NCI-H1694 treated with DMSO at 0.1 percent for 48 hours (cell line): Measurements from ENCODE around the gene DPYD.

ENCODE experiments used
- DNase-seq: peaks from one replicate; lab custom pipeline; 2025; lab: John Stamatoyannopoulos, UW

Gene DPYD

DNA sequence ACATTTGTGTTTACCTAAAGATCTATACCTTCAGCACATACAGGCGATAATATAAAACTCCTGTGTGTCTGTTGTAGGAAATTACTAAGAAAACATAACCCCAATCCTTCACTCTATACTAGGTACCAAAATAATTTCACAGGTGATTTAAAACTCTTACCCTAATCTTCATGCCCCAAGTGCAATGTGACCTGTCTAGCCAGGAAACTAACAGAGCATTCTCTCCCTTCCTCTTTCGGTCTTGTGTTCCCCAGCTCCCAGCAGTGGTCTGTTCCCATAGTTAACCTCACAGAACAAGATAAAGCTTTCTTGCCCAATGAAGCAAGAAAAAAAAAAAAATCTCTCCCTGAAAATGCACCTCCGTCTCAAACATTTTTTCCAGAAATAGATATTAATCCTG lies 493.5 kb downstream of the DPYD start:
- DNase-seq, result no peak

DNA sequence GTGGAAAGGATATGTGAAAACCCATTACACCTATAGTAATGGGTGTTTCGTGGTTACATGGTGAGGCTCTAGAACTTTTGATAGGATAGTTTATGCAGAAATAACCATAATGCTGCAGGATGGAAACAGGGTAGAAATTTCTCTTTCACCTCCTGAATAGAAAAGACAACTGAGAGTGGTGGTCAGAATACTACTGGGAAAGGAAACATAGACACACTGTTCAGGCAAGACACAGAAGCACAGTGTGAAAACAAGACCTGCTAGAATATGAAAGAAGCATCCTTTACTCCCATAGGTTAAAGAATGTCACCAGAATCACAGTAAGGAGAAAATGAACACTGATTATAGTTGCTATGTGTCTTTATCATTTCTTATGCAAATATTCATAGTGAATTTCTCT lies 496.6 kb downstream of the DPYD start:
- DNase-seq, result no peak

DNA sequence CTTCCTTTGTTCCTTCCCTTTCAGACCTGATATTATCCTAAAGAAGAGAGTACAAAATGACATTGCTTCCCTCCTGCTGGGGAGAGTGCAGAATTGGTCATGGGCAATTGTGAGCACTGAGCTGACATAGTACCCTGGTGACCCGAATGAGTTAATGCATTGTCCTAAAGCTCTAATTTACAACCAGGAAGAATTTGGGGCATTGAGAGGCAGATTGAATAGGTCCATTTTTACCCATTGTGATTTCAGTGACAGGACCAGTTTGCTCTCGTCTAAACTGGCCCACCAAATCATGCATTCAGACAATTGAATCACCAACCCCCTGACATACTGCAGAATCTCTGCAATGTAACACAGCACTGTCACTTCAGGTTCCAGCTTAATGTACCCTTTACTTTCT lies 497.4 kb downstream of the DPYD start:
- no peak for DNase-seq

DNA sequence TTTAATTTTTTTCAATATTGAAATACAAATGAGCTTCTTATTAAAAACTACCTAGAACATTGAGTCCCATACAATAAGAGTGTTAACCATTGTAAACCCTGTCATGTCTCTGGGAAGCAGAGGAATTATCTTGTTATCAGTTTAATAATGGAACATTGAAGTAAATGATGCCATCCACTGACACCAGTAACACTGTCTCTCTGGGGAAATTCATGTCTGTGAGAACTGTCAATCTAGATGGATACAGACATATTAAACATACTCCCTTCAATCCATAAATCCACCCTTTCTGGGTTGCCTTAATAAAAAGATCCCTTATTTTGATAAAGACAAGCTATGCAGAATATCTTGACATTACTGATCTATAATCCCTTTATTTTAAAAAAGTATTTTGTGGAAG lies 503.2 kb downstream of the DPYD start:
- DNase-seq, result no peak

DNA sequence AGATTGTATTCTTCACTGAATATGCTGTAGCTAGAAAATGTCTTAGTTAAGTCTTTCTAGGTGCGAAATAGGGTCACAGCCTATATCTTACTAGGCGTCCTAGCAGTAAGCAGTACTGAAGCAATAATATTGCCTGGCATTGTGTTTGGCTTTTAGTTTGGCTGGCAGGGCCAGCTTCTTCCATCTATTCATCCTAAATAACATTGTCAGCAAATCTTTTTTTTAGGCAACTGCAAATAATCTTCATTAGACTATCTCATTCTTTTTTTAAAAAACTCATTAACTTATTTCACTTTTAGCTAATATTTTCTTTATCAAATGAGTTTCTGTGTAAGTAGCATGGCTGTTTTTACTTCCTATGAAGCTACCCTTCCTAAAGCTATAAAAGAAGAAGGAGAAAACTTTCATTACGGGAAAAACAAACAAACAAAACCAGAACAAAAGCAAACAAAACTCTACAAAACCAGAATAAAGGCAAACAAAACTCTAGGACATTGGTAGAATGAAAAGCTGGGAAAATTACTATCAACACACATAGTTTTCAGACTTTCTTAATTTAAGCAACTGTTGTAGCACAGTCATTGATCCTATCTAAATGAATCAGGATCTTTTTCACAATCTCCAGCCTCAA lies 506.0 kb downstream of the DPYD start:
- no peak for DNase-seq

DNA sequence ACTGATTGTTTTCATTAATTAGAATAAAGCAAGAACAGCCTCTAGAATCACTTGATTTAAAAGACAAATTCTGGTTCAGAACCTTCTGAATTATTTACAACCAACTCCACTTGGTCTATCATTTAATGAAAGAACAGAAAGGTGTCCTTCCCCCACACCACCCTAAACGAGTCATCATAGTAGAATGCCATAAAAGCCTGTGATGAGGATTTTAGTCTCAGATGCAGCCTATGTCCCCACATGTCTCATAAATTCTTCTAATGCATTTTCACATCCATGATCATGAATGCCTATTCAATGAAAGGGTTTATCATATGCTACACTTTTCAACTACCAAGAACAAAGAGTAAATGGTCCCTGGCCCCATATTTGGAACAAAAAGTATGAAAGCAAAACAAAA lies 508.1 kb downstream of the DPYD start:
- DNase-seq, result no peak

DNA sequence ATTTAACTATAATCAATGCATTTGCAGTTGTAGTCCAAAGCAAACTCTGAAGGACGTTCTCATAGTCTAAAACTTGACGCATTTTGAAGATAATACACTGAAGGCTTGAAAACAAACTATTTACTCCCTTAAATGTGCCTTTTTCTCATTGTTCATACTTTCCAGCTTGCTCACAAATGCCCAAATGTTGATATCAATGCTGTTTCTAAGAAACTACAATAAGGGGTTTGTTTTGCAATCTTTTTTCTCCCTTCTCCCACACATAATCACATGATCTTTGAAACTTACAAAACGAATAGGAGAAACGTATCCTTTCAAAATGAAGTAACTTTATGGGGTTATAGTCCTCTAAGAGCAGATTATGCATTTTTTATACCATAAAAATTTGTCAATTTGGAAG lies 508.7 kb downstream of the DPYD start:
- no peak for DNase-seq

DNA sequence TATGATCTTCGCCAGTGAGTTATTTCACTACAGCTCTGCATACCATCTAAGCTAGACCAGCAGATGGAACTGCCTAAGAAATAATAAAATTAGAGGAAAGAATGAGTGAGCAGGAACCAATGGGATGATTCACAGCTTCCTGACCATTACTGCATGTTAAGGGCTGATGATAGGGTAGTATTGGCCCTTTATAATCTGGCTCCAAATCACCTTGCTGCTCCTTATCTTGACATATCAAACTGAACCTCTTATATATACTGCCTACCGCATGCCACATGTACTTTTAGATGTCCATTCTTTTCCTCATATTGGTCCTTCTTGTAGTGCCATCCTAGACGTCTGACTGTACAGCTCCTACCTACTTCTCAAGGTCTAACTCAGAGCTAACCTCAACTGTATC lies 524.4 kb downstream of the DPYD start:
- no peak for DNase-seq

DNA sequence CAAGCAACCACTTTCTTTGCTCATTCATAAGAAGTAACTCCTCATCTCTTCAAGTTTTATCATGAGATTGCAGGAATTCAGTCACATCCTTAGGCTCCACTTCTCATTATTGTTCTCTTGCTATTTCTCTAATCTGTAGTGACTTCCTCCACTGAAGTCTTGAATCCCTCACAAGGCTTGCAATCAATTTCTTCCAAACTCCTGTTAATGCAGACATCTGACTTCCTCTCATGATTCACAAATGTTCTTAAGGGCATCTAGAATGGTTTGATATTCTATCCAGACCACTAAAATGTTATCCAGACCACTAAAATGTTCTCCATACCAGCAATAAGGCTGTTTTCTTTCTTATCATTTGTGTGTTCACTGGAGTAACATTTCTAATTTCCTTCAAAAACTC lies 528.1 kb downstream of the DPYD start:
- DNase-seq, result no peak

DNA sequence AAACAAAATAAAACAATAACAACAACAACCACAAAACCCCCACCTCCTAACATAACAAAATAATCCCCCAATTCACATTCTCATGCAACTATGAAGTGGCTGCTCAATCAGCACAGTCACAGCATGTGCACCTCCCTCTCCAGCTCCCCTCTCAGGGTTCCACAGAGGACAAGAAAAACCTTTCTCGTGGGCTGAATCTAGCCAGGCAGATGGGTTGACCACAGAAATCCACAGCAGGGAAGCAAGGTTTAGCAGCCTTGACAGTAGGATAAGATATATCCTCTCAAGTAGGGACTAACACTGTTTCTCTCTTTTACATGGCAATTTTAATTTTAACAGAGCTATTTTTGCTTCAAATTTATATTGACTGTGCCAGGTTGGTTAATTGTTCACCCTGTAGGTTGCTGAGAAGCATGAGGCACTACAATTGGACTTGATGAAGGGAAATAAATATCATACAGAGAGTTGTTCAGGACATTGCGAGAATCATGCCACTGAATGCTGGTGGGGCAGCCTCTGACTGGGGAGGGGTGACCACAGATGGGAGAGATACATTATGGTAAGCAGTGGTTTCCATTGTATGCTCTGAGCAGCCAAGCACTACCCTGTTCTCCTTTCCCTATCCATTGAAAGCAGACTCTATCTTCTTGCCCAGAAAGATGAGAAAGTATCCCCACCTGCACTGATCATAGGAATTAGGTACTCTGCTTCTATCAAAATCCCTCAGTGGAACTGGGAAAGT lies 535.1 kb downstream of the DPYD start:
- no peak for DNase-seq

DNA sequence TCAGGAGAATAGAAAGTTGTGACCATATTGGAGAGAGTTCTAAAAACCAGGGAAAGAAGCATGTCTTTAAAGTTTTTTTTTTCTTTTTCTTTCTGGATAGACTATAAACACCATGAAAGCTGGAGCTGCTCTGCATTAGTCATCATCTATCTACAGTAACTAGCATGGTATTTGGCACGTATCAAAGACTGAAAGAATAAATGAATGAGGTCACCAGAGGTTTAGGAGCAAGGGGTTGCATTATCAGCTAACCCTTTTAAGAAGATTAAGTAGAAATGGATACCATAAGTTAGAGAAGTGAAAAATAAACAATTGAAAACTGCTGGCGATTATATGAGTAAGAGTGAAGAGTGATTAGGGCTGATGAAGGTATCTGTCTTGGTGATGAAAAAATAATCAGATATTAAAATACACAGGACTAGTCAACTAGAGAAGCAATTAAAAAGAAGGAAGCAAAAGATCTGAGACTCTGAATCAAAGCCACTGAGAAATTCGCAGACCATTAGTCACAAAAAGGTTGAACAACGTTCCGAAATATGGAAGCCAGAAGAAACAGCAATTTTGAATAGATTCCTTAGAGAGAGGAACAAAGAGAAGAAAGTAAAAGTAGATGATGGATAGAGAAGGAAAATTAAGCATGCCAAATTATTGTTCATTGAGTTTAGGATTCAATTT lies 536.4 kb downstream of the DPYD start:
- no peak for DNase-seq

DNA sequence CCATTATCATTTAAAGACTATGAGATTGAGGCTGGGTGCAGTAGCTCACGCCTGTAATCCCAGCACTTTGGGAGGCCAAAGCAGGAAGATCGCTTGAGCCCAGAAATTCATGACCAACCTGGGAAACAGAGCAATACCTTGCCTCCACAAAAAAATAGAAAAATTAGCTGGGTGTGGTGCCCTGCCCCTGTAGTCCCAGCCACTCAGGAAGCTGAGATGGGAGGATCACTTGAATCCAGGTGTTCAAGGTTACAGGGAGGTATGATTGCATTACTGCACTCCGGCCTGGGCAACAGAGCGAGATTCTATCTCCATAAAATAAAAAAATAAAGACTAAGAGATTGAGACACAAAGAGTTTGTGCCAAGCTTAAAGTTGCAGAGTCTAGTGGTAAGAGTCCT lies 537.0 kb downstream of the DPYD start:
- no peak for DNase-seq

DNA sequence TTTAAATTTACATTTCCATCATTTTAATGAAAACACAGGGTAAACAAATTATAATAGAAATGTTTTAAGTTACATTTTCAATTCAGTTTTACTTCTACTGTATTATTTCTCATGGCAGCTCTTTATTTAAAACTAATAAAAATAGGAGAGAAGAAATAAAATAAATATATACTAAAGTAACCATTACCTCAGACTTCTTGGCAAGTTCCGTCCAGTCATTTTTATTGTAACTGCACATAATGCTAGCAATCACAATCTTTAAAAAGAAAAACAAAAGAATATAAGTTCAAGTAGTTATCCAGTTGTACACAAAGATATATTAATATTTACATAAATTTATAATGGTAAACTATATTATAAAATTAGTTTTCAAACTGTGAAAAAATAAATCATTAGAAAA lies 538.6 kb downstream of the DPYD start:
- no peak for DNase-seq

DNA sequence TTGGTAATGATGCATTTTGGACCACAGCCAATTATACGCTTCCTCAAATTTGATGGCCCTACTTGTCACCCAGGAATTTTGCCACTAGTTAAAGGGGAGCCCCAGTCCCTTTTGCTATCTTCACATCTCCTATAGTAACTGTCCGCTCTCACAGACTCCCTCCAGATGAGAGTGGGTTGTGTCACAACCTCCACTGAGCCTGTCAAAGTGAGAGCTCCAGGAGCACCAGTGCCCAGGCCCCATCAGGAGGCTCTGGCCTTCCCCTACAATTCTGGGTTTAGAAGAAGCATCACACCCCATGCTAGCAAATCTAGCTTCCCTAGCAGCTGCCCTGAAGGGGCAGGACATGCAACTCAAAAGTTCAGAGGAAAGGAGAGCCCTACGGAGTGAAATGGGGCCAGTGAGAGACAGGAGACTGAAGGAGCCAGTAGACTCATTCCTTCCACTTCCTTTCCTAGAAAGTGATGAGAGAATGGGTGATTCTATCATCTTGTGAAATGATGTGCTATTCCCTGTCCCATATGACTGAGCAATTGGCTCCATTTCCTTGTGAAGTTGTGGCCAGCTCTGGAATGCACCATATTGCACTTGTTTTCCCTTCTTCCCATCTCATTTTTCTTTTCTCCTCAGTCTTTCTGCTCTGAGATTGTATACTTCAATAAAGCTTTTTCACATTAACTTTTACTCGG lies 541.3 kb downstream of the DPYD start:
- no peak for DNase-seq

DNA sequence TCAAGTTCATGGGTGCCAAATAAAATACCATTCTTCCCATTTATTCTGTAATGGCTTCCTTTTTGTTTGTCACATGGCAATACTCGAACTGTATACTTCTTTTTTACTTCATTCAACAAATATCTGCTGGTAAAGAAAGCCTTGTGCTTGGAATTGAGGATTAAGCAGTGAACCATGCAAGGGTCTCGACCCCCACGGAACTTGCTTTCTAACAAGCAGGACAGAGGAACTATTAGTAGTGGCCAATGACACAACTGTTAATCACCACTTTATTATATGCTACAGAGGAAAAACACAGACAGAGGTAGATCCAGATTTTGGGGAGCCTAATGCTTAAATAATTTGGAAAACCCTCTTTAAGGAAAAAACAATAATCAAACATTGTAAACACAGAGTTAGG lies 542.2 kb downstream of the DPYD start:
- no peak for DNase-seq

DNA sequence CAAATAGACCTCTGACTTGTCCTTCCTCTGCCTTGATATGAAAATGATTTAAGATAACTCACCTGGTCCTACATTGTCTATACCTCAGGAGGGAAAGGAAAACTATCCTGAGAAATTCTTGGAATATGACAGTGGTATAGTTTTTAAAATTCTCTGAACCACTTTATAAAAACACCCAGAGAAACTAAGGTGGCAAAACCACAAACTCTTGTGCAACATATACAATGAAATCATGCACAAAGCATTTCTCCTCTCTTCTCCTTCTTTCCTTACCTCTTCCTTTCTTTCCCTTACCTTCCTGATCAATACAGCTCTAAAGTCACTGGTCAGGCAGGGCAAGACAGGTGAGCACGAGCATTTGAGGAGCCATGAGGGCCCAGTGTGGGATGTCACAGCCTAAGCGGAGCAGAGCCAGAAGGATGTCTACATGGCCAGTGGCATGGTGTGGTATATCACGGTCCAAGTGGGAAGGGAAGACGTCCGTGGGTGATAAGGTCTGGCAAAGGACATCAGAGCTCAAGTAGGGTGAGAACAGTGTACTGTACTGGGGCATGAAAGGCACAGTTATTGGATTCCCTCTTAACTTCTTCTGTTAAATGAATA lies 543.3 kb downstream of the DPYD start:
- no peak for DNase-seq

DNA sequence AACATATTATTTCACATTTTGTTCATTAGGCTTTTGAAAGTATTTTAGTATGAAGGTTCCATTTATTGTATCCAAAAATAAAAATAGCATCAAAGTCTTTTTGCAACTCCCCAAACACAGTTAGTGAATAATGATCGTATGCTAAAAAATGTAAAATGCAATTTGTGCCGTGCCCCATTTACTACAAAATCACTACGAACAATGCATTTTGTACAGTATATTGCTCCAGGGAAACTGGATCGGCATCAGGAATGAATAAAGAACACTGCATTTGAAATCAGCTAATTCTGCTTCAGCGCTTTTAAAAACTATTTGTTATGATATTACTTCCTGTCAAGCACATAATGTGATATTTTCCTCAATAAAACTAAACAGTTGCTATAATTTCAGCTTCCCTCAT lies 547.8 kb downstream of the DPYD start:
- DNase-seq, result no peak

DNA sequence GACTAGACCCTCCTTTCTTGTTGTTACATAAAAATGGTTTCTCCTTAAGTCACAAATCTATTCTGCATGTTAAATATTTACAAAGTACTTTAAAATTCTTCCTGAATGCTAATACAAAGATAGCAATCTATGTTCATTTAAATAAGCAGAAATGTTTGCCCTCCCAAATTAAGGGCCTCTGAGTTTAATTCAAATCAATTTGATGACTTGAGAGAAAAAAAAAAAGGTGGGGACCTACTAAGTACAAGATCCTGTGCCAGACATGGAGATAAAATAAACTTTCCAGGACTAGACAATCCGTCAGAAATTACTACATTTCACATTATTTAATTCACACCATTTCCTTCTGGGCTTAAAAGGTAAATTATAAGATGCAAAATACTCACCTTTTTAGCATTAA lies 548.3 kb downstream of the DPYD start:
- DNase-seq, result no peak

DNA sequence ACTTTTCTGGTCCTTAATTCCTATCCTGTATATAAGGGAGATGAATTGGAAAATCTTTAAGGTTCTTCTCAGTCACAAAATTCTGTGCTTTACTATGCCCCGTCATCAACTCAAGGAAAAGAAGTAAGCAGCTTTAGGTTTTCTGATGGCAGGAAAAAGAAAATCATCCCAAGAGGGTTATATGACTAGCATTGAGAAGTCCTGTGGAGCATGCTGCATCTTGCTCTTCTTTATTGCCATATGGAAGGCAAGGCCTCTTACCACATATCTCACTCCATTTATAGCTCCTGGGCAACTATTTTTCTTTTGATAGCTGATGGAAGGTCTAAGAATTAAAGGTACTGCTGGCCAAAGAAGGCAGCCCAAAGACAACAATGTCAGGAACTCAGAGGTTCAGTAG lies 552.5 kb downstream of the DPYD start:
- DNase-seq, result no peak

DNA sequence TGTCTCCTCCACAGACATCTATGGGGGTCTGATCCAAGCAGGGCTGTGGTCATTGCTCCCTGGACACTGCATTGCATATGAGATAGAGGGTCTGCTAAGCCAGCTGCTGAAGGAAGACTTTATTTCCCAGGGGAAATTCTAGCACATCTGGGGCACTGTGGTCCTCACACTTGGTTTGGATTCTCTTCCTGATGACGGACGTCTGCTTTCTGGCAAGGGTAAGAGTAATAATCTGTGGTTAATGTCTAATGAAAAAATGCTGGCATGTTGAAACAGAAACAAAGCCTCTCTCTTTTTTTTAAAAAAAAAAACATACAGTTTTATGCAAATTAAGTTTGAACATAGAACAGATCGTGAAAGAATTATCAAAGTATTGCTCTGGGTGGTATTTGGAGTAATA lies 553.9 kb downstream of the DPYD start:
- no peak for DNase-seq

DNA sequence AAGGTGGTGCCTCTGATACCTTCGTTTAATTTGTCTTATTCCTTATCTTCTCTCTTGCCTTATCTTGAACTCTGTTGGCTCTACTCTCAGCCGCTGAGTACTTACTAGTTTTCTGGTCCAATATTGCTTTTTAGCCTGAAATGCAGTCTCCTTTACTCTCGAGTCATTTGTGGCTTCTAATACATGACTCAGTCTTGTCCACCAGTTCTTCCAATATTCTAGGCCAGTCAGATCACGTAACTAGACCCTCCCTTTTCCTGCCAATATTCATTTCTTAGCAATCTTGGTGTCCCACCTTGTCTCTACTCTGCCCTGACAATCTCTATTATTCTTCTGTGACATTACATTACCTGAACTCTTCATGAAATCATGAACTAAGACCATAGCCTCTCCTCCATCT lies 555.8 kb downstream of the DPYD start:
- DNase-seq, result no peak

DNA sequence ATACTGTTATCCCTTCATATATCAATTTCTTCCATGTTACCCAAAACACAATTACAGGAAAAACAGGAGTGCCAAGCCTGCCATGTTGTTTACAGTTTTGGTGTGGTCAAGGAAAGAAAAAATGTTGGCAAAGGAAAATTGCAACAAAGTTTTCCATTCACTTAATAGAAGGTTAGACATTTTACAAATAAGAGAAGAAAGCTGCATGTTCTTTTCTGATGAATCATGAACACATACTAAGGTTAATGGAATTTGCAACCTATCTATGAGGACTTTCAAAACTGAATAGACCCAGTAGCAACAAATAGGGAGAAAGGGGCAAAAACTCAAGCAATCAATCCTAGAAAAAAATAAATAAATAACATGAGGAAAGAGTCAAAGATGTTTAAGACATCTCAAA lies 556.7 kb downstream of the DPYD start:
- DNase-seq, result no peak

DNA sequence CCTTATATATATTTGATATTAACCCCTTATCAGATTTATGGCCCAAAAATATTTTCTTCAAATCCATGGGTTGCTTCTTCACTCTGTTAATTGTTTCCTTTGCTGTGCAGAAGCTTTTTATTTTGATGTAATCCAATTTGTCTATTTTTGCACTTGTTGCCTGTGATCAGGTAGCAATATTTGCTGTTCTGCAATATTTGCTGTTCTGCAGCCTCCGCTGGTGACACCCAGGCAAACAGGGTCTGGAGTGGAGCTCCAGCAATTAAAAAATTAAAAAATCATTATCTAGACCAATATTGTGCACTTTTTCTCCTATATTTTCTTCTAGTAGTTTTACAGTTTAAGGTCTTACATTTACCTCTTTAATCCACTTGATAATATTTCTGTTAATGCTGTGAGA lies 564.5 kb downstream of the DPYD start:
- DNase-seq, result no peak
